SW480 (cell line): Measurements from ENCODE around the gene EPOP.
A peak's percentile ranks its signal among the peaks of the same experiment; 100 is the strongest.
"Not testable (repeated sequence)": the region's sequence is repeated elsewhere in the genome, so short reads cannot be mapped to it uniquely, and the experiment has no call there.

Experiments
- DNase-seq: peaks from one replicate; pipeline ENCODE4 v3.0.0-alpha.2; 2016; ENCODE audit warnings: low spot score

Gene EPOP

GRCh38 chr17:38653230-38653629 is 21.5 kb downstream of the EPOP start:
- DNase-seq: no peak

GRCh38 chr17:38650653-38651173 is 24.0 kb downstream of the EPOP start:
- DNase-seq: not testable (repeated sequence)

- no peak for DNase-seq
These were observed 36.8 kb downstream of the EPOP start for GRCh38 chr17:38637951-38638350.

- no peak for DNase-seq
These were observed 38.7 kb downstream of the EPOP start for GRCh38 chr17:38636054-38636453.

GRCh38 chr17:38632334-38632733 is 42.4 kb downstream of the EPOP start:
- DNase-seq: no peak

GRCh38 chr17:38628441-38628840 is 46.3 kb downstream of the EPOP start:
- DNase-seq: peak; percentile 78

GRCh38 chr17:38627957-38628356 is 46.8 kb downstream of the EPOP start:
- DNase-seq: no peak

- not testable (repeated sequence) for DNase-seq
These were observed 48.0 kb downstream of the EPOP start for GRCh38 chr17:38626606-38627226.

GRCh38 chr17:38625482-38625881 is 49.3 kb downstream of the EPOP start:
- DNase-seq: no peak

GRCh38 chr17:38624782-38625355 is 49.9 kb downstream of the EPOP start:
- DNase-seq: not testable (repeated sequence)
